Measurements from ENCODE around the gene FMNL2. TPM values are rescaled to one million over a fixed set of nuclear protein-coding genes. Genes with fewer than 3 reads are reported as not detected.
"Not testable (repeated sequence)": the region's sequence is repeated elsewhere in the genome, so short reads cannot be mapped to it uniquely, and the experiment has no call there.

FMNL2 gene
- polyA plus RNA-seq, 4 donors = 87.2 to 123 (median 98.3) TPM

DNA sequence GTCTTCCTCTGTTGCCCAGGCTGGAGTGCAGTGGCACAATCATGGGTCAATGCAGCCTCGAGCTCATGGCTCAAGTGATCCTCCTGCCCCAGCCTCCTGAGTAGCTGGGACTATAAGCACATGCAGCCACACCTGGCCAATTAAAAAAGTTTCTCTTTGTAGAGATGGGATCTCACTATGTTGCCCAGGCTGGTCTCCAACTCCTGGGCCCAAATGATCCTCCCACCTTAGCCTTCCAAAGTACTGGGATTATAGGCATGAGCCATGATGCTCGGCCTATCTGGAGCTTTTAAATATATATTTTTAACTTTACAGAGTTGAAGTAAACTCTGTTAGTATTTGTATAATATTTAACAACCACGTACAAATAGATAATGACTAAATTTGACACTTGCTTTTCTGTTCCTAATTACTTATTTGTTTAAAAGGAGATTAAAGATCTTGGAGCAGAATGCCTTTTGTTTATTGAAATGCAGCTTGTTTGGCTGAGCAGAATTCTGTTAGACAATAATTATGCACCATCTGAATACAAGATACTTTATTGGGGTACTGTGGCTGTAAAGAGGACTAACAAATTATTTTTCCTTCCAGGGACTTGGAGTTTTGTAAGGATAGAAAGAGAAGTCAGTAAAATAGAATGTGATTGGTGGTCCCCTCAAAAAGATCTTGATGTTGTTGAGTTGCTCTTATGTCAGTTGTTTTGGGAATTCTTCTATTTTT is 175.0 kb downstream of the FMNL2 start:
- no peak for DNase-seq (ENCODE audit: low read depth in 4 of 4, low spot score in 2 of 4)

DNA sequence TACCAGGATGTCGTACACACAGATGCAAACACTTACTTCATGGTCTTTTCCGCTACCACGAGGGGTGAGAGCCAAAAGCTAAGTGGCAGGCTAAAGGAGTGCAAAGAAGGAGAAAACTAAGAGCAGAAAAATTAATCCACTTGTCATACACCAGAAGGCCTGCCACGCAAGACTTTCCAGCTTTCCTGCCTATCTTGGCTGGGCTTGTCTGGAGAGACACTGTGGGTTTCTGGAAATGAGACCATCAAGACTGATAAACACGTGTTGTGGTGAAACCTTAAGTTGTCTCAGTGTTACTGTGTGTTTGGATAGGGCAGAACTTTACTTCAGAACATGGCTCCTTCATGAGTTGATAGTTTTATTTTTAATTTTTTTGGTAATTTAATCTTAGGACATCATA is 175.6 kb downstream of the FMNL2 start:
- DNase-seq (ENCODE audit: low read depth in 4 of 4, low spot score in 2 of 4) = no peak

DNA sequence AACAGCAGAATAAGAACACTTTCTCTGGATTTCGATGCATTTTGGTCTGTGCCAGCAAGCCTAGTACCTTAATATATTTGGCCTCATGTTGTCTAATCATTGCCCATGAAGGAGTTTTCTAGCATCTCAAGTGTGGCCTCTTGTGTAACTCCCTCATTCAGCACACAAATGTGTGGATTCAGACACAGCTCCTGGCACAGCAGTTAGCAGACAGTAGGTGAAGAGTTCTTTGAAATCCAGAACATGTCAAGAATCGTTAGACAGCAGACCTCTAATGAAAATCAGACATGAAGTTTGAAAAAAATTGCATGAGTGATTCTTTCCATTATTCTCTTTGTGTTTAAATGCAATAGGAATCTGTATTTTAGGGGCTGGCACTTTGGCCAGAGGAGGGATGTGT is 177.0 kb downstream of the FMNL2 start:
- DNase-seq (ENCODE audit: low read depth in 4 of 4, low spot score in 2 of 4) = no peak

DNA sequence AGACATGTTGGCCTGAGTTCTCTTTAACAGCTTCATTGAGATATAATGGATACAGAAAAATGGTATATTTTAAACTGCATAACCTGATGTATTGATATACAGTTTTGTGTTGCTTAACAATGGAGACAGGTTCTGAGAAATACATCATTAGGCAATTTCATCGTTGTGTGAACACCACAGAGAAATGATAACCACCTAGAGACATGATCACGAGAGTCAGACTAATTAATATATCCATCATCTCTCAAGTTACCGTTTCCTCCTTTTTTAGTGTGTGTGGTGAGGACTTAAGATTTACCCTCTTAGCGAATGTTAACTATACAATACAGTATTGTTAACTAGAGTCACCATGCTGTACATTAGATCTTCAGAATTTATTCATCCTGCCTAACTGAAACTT is 178.1 kb downstream of the FMNL2 start:
- no peak for DNase-seq (ENCODE audit: low read depth in 4 of 4, low spot score in 2 of 4)

DNA sequence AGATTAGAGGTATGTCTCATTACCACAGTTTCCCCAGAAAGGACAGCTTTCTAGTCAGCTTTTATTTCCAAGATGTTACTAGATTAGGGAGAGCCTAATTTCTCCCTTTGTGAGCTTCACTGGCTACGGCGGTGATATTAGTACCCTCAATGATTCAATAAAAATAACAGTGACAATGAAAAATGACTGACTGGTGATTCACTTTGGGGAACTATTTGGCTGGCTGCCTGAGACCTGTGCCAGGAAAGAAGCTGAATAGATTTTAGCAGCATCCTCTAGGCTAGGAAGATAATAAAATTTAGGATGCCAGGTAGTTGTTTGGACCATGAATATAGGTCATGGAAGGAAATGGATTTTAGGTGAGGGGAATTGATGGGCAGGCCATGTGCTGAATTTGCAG is 178.7 kb downstream of the FMNL2 start:
- no peak for DNase-seq (ENCODE audit: low read depth in 4 of 4, low spot score in 2 of 4)

DNA sequence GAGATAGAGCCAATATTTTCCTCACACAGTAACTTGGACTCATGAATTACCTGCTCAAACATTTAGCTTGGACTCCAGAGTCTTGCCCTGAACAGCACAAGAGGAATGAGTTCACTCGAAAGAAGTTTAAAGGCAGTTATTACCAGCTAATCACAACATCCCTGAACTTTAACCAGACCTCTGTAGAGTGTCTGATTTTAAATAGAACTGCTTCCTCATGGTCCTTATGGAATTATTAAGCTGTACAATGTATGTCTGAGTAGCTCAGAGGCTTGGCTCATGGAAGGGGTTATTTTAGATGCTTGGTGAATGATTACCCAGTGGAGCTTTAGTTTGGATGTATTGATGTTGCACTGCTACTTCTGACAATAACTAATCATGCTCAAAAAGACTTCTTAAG is 183.1 kb downstream of the FMNL2 start:
- no peak for DNase-seq (ENCODE audit: low read depth in 4 of 4, low spot score in 2 of 4)

DNA sequence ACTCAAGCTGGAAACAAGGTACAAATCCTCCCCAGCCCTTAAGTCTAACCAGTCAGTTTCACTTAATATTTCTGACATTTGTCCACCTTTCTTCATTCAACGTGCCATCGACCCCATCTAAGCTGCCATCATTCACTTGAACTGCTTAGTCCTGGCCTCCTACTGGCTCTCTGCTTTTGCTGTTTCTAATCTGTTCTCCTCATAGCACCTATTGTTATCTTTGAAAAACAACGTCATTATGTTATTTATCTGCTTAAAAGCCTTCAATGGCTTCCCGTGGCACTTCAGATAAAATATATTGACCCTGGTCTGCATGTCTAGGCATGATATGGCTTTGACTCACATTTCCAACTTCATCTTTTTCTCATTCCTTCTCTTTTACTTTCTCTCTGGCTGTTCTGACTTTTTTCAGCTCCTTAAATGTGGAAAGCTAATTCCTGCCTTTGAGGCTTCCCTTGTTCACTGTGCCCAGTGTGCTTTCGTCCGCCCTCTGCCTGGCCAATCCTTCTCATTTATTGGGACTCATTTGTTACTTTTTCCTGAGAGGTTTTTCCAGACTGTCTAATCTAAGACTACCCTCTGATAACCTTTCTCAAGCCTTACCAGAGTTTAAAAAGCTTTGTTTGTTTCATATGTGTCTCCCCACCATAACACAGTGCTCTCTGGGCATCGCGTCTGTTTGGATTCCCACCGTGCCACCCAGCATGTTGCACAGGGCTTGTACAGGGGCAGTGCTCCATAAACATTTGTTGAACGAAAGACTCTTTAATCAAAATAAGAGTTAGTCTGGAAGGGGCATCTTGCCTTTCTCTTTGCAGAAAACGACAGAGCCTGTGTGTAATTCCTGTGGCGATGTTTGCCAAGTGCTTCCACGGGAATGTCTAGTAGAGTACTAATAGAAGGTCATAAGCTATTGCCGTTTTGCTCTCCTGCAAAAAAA is 183.9 kb downstream of the FMNL2 start:
- DNase-seq (ENCODE audit: low read depth in 4 of 4, low spot score in 2 of 4) = no peak

DNA sequence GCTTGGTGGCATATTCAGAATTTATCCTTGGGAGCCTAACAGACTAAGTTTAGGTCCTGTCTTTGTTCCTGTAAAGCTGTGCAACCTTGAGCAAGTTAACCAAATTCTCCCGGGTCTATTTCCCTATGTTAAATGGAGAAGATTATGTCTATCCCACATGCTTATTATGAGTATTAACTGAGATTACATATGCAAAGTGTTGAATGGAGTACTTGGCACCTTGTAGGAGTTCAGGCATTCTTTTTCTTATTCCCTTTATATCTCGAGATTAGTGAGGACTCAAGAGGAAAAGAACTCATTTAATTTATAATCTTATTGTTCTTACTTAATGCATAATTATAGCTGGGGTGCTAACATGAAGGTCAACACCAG is 184.6 kb downstream of the FMNL2 start:
- DNase-seq (ENCODE audit: low read depth in 4 of 4, low spot score in 2 of 4) = no peak

DNA sequence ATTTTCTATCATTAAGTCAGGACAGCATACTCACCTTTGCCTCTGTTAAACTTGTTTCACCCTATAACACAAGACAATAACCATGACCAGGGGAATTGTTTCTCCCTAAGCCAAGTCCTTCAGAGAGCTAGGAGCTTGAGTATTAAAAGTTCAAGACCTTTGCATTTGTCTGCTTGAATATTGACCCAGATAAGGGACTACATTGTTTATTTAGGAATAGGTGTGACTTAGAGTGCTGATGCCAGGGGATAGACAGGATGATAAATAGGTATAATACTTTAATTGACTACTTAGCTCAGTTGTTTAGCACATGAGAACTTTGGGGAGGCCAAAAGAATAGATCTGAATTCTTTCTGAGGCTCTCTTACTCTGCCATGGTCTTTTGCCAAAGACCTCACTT is 185.8 kb downstream of the FMNL2 start:
- no peak for DNase-seq (ENCODE audit: low read depth in 4 of 4, low spot score in 2 of 4)

DNA sequence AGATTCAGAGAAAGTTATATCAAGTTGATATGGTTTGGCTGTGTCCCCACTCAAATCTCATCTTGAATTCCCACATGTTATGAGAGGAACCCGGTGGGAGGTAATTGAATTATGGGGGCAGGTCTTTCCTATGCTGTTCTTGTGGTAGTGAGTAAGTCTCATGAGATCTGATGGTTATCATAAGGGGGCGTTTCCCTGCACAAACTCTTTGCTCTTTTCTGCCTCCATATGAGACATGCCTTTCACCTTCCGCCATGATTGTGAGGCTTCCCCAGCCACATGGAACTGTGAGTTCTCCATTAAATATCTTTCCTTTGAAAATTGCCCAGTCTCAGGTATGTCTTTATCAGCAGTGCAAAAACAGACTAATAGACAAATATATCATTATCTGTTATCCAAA is 187.5 kb downstream of the FMNL2 start:
- DNase-seq (ENCODE audit: low read depth in 4 of 4, low spot score in 2 of 4) = not testable (repeated sequence)

DNA sequence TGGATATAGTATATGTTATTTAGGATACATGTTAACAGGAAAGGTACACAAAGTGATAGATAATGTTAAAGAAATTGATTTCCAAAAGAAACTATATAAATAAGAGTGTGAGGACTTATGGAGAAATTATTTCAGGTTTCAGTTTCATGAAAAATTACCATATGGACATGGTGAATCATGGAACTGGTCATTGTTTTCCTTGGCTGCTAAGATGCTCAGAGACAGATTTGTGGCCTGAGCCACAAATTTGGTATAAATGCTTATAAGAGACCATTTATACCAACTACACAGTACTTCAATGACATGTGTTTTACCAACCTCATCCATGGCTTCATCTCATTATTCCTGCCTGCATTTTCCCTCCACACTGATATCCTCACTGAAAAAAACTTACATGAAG is 188.1 kb downstream of the FMNL2 start:
- DNase-seq (ENCODE audit: low read depth in 4 of 4, low spot score in 2 of 4) = no peak

DNA sequence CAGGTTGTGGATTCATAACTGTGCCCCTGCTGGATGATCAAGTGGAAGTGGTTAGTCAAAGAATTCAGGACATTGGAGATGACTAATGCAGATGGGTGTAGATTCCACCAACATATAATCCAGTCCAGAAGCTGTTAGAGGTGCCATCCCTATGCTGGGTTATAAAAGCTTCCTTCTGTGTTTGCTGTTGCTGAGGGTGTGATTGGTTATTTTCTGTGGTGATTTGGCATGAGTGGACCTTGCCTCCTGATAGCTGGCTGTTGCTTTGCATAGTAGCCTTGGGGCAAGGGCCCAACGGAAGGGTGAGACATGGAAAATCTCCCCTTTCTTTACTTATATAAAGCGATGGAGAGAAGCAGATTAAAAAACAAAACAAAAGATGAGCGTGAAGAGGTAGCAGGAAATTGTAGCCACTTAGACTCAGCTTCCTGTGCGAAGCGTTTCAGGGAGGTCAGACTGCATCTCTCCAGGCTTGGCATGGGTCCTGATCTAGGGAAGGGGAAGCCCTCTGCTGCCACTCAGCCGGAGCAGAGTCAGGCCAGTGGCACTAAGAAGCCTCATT is 190.4 kb downstream of the FMNL2 start:
- DNase-seq (ENCODE audit: low read depth in 4 of 4, low spot score in 2 of 4) = no peak

DNA sequence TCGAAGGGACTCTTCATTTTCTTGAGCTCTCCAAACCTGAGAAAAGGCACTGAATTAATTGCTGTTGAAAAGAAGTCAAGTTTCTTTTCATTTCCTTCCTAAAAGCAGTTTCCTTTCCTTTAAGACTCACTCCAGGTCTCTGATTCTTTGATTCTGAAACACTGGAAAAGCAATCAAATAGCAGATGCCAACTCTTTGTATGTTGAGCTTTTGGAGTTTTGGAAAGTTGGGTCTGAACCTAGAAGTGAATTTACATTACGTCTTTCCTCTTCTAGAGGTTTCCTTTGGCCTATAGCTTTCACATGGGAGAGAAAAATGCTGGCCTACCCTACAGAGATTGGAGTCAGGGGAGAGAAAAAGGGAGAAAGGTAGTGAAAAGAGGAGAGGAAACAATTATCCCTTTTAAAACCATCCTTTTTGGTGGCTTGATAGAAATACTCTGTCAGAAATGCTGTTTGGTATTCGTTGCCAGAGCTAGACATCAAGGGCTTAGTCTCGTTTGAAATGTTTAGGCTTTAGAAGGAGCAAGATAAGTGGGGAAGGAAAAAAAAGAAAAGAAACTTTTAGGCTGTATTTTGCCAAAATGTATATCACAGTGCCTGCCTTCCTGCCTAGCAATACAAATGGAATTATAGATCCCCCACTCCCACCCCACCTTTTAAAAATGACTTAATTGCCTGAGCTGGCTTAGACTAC is 194.6 kb downstream of the FMNL2 start:
- no peak for DNase-seq (ENCODE audit: low read depth in 4 of 4, low spot score in 2 of 4)

DNA sequence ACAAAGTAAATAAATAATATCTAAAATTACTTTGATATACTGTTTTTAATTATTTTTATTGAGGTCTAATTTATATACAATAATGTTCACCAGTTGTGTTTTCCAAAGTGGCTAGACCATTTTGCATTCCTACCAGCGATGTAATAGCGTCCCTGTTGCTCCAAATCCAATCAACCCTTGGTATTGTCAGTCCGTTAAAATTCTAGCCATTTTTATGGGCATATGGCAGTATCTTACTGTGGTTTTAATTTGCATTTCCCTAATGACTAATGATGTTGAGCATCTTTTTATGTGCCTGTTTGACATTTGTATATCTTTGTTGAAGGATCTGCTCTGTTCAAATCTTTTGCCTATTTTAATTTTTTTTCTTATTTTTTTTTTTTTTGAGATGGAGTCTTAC is 197.3 kb downstream of the FMNL2 start:
- no peak for DNase-seq (ENCODE audit: low read depth in 4 of 4, low spot score in 2 of 4)

DNA sequence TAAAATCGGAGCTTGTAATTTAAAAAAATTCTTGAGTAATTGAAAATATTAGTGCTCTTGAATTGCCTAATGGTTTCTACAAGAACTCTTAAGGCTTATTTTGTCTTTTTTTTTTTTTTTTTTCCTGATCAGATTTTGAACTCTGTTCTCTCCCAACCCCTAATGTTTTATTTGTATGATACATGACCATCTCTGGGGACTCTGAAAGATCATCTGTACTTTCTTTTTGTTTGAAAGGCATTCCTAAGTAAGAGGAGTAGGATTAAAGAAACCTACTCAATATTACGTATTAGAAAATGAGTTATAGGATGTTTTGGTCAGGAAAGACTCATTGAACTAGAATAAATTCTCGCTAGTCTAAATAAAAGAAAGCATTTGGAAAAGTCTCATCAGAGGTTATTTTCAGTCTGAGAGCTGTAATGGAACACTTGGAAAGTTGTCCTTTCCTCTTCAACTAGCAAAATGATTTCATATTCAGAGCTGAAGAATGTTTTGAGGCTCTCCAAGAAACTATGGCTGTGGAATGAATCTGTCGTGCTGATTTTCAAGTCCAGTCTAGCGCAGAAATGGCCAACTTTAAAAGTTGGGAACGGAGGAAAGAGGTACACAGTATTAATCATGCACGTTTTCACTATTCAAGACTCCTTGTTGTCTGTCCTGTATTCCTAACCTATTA is 199.6 kb downstream of the FMNL2 start:
- DNase-seq (ENCODE audit: low read depth in 4 of 4, low spot score in 2 of 4) = no peak

DNA sequence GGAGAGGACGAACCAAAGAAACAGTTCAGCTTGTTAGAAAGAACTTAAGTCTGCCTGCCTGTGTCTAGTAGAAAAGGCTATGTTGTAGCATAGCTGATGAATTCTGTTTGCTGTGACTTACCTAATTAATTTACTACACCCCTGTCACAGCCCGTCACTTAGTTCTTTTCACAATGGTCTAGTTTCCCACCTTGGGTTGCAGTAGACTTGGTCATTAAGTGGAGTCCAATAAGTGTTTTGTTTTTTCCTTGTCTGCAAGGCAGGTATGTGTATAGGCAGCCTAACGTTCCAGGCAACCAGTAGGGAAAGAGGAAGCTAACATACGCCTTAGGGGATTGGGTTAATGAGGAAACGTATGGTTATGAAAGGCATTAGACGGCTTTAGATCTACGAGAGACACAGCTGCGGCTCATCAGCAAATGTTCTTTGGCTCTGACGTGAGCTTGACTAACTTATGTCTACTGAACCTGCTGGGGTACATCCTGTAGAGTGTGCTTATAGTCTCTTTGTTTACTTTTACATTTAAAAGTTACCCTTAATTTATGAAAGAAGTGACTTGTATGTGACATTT is 202.2 kb downstream of the FMNL2 start:
- DNase-seq (ENCODE audit: low read depth in 4 of 4, low spot score in 2 of 4) = peak in 1 of 4 donors; percentile 31

DNA sequence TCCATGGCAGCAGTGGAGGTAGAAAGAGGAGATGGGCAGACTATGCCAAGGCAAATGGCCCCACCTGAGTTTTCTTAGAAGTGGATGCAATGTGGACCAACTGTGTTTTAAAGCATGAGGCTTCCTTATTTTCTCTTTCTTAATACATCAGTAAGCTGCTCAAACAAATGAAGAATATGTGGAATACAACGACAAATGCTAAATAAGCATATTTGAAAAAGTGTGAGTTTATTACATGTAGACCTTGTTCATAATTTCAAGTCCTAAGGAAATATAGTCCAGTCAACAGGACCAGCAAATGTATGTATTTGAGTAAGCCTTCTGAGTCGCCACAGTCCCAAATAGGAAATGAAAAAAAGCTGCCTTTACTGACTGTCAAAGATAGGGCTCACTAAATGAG is 204.4 kb downstream of the FMNL2 start:
- no peak for DNase-seq (ENCODE audit: low read depth in 4 of 4, low spot score in 2 of 4)

DNA sequence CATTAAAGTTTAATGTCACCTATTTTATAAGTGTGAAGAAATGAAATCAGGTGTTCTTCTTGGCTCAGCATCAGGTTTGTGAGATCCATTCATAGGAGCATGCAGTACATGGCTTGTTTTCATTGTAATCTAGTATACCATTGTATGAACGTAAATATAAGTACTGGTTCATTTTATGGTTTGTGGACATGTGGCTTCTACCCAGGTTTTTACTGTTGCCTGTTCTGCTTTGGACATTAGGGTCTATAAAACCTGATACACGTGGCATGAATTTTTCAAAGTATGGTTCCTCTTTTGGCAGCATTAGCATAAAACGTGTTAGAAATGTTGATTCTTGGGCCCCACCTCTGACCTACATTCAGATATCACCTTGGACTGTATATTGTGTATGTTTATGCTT is 206.7 kb downstream of the FMNL2 start:
- DNase-seq (ENCODE audit: low read depth in 4 of 4, low spot score in 2 of 4) = no peak

DNA sequence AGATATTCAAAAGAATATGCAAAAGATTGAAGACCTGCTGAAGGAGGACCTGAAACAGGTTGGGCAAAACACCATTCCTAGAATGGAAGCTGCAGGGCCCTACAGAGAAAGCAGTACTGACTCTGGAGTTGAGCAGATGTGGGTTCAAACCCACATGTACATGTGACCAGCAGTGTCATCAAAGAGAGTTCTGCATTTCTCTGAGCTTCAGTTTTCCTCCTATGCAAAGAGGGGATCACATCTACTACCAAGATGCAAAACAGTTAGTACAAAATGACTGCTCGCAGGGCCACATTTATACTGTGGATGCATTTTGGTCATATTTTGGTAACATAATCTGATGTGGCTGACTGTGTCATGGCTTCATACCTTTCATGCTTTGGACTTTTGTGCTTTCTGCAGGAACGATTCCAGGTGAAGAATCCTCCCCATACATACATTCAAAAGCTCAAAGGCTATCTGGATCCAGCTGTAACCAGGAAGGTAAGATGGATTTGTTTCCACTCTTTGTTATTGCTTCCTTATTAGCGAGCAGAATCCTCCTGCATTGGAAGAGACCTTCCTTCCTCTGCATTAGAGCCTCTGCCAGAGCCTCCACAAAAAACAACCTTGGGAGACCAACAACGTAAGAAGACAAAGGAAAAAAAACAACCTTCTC is 207.5 kb downstream of the FMNL2 start:
- no peak for DNase-seq (ENCODE audit: low read depth in 4 of 4, low spot score in 2 of 4)
